Dermis microvascular lymphatic vessel endothelial cell (primary cell): ENCODE data around the gene IGSF23. TPM values are rescaled to one million over a fixed set of nuclear protein-coding genes. Genes with fewer than 3 reads are reported as not detected.
A peak's percentile ranks its signal among the peaks of the same experiment; 100 is the strongest.
"Not testable (repeated sequence)": the region's sequence is repeated elsewhere in the genome, so short reads cannot be mapped to it uniquely, and the experiment has no call there.

Experiments
- DNase-seq, 2 donors: peaks; one replicate each; pipeline versions ENCODE4 v3.0.0 to v3.0.0-alpha.2; 2010; ENCODE audit warnings: low read depth in 2 of 2
- total RNA-seq: library from RNA; depleted of rRNA; stranded (reverse); fragments of >200 nt; gene quantifications from 2 replicates; pipeline ENCODE4 v1.2.1, GENCODE V29; 2014

IGSF23 gene
- total RNA-seq, 1 donor from 2014 or later, result 0.13 TPM

DNA sequence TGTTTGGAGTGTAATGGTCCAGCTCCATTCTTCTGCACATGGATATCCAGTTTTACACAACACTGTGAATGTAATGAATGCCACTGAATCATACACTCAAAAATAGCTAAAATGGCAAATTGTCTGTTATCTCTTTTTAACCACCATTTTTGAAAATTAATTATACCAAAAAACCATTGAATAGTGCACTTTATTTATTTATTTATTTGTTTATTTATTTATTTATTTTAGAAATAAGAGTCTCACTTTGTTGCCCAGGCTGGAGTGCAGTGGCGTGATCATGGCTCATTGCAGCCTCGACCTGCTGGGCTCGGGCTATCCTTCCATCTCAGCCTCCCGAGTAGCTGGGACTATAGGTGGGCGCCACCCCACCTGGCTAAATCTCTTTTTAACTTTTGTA is 50.6 kb downstream of the IGSF23 start:
- no peak for DNase-seq

- no peak for DNase-seq
Measured at GRCh38 chr19:44664976-44665375, 51.6 kb downstream of the IGSF23 start.

GRCh38 chr19:44666852-44667556 is 53.6 kb downstream of the IGSF23 start:
- no peak for DNase-seq

DNA sequence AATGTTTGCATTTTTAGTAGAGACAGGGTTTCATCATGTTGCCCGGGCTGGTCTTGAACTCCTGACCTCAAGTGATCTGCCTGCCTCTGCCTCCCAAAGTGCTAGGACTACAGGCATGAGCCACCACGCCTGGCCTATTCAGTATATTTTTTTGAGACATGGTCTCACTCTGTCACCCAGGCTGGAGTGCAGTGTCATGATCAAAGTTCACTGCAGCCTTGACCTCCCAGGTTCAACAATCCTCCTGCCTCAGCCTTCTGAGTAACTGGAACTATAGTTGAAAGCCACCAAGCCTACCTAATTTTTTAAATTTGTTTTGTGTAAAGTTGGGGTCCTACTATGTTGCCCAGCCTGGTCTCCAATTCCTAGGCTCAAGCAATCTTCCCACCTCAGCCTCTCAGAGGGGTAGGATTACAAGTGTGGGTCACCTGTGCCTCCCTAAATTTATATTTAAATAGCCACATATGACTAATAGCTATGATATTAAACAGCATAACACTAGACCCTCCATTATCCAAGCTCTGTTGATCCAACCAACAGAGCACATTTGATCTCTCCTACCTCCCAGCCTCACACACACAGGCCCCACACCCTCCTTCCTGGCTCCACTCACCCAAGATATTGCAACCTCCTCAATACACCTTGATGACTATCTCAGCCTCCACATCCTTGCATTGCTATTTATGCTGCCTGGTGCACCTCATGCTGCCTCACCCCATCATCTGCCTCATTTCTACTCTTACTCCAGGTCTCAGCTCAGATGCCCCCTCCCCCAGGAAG is 55.8 kb downstream of the IGSF23 start:
- no peak for DNase-seq

GRCh38 chr19:44670027-44670426 is 56.7 kb downstream of the IGSF23 start:
- not testable (repeated sequence) for DNase-seq

- DNase-seq, result no peak
Measured at GRCh38 chr19:44671400-44671799, 58.0 kb downstream of the IGSF23 start, which contains the start of gene CEACAM19. TSS of gene CEACAM19 (plus strand) at chr19:44671482. CDS start at chr19:44671932, 450 bp downstream.

DNA sequence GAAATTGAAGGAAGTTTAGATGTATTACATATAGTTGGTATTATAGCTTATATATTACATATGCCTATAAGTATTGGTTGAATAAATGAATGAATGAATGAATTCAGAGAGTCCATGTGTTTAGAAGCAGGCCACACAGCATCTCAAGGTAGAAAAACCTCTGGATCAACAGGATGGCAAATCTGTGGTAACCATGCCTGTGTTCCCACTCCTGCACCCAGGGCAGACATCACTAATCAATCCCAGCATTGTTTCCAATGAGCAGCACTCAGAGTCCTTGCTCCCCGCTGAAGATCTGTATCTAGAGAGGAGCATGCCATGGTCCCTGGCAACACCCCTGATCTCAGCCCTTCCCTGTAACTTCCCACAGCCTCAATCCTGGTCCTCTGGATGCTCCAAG is 58.9 kb downstream of the IGSF23 start:
- no peak for DNase-seq

DNA sequence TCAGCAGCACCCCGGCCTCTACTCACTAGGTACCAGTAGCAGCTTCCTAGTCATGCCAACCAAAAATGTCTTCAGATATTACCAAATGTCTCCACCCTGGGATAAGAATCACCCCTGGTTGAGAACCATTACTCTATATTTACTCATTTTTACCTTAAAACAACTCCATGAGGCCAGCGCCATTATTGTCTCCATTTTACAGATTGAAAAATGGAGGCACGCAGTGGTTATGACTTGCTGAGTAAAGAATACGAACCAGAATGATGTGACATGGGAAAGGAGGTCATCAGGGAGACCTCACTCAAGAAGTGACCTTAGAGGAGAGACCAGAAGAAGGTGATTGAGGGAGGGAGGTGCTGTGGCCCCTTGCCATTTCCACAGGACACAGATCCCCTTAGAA is 60.1 kb downstream of the IGSF23 start:
- DNase-seq, result no peak

DNA sequence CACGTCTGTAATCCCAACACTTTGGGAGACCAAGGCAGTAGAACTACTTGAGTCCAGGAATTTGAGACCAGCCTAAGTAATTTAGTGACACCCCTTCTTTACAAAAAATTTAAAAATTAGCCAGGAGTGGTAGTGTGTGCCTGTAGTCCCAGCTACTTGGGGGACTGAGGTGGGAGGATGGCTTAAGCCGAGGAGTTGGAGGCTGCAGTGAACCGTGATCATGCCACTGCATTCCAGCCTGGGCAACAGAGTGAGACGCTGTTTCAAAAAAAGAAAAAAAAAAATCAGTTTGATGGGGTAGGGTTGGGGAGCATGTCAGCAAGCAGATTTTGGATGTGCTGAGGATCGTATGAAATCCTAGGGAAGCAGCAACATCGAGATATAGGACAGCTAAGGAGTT is 62.2 kb downstream of the IGSF23 start:
- DNase-seq, result no peak

- no peak for DNase-seq
Measured at GRCh38 chr19:44677019-44677811, 63.9 kb downstream of the IGSF23 start.

GRCh38 chr19:44680536-44680935 is 67.2 kb downstream of the IGSF23 start:
- DNase-seq, result no peak

DNA sequence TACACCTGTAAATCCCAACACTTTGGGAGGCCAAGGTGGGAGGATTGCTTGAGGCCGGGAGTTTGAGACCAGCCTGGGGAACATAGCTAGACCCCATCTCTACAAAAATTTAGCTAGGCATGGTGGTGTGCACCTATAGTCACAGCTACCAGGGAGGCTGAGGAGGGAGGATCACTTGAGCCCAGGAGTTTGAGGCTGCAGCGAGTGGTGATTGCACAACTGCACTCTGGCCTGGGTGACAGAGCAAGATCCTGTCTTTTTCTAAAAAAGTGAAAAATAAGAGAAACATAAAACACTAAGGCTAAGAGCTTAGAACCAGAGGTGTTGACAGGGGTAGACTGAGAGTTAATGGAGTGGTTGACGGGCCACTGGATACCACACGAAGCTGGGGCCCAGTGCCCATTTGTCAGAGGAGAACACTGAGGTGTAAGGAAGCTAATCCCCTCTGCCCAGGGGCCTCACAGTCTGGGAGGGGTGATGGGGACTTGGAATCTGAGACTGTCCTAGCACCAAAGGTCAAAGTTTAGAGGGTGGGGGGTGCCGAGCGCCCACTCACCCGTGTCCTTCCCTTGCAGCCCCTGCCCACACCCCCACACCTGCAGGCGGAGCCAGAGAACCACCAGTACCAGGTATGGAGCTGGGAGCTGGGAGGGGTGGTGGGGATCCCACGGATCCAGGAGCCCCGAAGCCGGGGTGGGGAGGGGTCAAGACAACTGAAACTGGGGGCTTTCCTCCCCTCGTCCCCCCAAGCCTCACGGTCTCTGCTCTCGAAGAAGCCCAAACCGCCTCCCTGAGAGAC is 68.8 kb downstream of the IGSF23 start:
- DNase-seq, result no peak

DNA sequence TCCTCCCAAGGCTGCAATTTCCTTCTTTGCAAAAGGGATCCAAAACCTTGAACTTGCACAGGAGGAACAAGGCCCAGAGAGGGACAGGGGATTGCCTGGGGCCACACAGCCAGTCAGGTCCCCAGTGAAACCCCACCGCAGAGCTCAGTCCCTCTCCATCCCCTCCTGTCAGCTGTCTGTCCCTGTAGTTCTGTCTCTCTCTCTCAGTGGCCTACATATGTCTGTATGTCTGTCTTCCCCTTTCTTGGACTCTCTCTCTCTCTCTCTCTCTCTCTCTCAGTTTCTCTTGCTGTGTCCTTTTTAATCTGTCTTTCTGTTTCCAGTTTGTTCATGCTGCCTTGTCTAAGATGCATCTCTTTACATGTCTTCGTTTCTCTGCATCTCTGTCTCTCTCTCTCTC is 69.4 kb downstream of the IGSF23 start:
- no peak for DNase-seq

- no peak for DNase-seq
Measured at GRCh38 chr19:44683434-44684210, 70.3 kb downstream of the IGSF23 start.

DNA sequence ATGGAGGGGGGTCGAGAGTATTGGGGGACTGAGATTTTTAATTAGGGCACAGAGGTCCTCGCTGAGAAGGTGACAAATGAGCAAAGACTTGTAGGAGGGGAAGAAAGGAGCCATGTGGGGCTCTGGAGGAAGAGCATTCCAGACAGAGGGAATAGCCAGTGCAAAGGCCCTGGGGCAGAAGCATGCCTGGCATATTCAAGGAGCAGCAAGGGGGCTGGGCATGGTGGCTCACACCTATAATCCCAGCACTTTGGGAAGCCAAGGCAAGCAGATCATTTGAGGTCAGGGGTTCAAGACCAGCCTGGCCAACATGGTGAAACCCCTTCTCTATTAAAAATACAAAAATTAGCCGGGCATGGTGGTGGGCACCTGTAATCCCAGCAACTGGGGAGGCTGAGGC is 71.0 kb downstream of the IGSF23 start:
- not testable (repeated sequence) for DNase-seq

DNA sequence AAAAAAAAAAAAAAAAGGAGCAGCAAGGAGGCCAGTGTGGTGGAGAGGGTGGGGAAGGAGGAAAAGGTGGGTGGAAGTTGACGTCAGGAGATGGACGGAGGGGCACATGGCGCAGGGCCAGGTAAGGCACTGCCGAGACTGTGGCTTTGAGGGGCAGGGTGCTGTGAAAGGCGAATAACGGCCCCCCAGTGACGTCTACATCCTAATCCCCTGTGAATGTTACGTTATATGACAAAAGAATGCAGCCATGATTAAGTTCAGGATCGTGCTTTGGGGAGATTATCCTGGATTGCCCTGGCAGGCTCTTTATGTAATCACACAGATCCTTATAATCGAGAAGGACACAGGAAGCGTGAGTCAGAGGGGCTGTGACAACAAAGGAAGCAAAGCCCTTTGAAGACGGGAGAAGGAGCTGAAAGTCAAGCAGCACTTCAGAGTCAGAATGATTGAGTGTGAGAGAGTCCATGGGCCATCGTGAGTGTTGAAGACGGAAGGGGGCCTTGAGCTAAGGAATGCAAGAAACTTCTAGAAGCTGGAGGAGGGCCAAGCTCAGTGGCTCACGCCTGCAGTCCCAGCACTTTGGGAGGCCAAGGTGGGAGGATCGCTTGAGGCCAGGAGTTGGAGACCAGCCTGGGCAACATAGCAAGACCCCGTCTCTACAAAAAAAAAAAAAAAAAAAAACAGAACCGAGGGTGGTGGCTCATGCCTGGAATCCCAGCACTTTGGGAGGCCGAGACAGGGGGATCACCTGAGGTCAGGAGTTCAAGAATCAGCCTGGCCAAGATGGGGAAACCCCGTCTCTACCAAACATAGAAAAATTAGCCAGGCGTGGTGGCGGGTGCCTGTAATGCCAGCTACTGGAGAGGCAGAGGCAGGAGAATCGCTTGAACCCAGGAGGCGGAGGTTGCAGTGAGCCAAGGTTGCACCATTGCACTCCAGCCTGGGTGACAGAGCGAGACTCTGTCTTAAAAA is 71.8 kb downstream of the IGSF23 start:
- peak in 1 of 2 donors; percentile 93 for DNase-seq

DNA sequence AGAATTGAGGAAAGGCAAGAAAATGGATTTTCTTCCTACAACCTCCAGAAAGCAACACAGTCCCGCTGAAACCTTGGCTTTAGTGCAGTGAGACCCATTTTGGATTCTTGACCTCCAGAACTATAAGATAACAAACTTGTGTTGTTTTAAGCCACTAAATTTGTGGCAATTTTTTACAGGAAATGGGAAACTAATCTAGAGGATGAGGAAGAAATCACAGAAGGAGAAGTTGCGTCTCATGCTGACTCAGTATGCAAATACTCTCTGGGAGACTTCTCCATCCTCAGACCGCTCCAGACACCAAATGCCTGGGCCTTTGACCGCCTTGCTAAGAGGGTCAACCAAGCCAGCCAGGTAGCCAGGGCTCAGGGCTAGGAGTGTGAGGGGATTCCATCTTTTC is 72.5 kb downstream of the IGSF23 start:
- DNase-seq, result peak in 1 of 2 donors; percentile 38
